ENCODE data around the gene LRRC8B. TPM values are rescaled to one million over a fixed set of nuclear protein-coding genes. Genes with fewer than 3 reads are reported as not detected.
"Not testable (repeated sequence)": the region's sequence is repeated elsewhere in the genome, so short reads cannot be mapped to it uniquely, and the experiment has no call there.

Gene LRRC8B
- total RNA-seq, 2 experiments from 2014 or later = 18.0 to 20.4 TPM

GRCh38 chr1:89502895-89503294 is 21.7 kb upstream of the LRRC8B start:
- Mint-ChIP-seq H3K36me3 (ENCODE audit: low read depth) (no peaks in the 10 kb centered on the region), H3K27ac (no peak overlapping the region), H3K27me3 (ENCODE audit: low read depth) (no peaks in the 10 kb centered on the region), H3K9me3 (no peaks in the 10 kb centered on the region), H3K4me1 (ENCODE audit: low read depth) (no peaks in the 10 kb centered on the region), H3K4me3 (no peak overlapping the region)
- DNase-seq = no peak
- intact Hi-C loops (cut with micrococcal nuclease) = no loop called here
- CTCF ChIA-PET = no interaction called here

- no peak for DNase-seq
- Mint-ChIP-seq H3K27me3 (ENCODE audit: low read depth) (no peaks in the 10 kb centered on the region), H3K36me3 (ENCODE audit: low read depth) (no peaks in the 10 kb centered on the region), H3K27ac (no peak overlapping the region), H3K4me1 (ENCODE audit: low read depth) (no peaks in the 10 kb centered on the region), H3K4me3 (no peak overlapping the region), H3K9me3 (peaks cover 4% of the 10 kb centered on the region)
- CTCF ChIA-PET = interaction anchor here (0.9 to 1.6 kb wide), 3 partner anchors 12 to 20 kb away, joined by 3 to 4 read pairs (median 3); no protein-coding TSS in a partner anchor
- intact Hi-C loops (cut with micrococcal nuclease) = no loop called here
Measured at GRCh38 chr1:89503690-89504089, 20.9 kb upstream of the LRRC8B start.

DNA sequence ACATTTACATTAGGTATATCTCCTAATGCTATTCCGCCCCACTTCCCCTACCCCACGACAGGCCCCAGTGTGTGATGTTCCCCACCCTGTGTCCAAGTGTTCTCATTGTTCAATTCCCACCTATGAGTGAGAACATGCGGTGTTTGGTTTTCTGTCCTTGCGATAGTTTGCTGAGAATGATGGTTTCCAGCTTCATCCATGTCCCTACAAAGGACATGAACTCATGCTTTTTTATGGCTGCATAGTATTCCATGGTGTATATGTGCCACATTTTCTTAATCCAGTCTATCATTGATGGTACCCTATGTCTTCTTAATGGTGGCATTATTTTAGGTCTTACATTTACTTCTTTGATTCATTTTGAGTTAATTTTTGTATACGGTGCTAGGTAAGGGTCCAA is 14.6 kb upstream of the LRRC8B start:
- H3K4me3 Mint-ChIP-seq; intact Hi-C loops (cut with micrococcal nuclease); H3K36me3 Mint-ChIP-seq (ENCODE audit: low read depth); H3K27ac Mint-ChIP-seq; H3K4me1 Mint-ChIP-seq (ENCODE audit: low read depth); DNase-seq; CTCF ChIA-PET; H3K27me3 Mint-ChIP-seq (ENCODE audit: low read depth): not testable (repeated sequence)
- H3K9me3 Mint-ChIP-seq = peaks cover 10% of the 10 kb centered on the region

DNA sequence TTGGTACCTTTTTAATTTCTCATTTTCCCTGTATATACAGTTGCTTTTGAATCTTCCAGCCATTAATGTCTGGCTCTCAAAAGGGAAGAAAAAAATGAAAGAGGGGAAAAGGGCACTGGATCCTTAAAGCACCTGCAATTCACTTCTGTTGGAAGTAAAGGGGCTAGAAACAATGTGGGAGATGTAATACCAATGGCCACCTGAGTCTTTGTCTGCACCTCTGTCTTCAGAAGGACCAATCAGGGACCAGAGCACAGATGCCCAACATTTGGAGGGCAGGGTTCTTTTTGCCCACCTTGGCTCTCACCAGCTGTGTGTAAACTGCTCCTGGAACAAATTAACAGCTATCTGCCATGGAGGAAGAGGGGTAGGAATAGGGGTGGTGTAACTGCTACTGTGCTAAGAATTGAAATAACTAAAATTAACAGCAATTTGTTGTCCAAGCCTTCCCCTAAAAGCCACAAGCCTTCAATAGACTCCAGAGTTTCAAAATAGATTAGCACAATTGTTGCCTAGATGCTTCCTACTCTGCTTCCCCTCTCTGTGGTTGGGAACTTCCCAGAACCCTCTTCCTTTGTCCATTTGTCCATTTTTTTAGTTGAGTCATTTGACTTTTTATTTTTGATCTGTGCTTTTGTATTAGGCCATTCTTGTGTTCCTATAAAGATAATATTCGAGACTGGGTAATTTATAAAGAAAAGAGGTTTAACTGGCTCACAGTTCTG is 11.5 kb upstream of the LRRC8B start:
- CTCF ChIA-PET = interaction anchor here (0.6 to 1.1 kb wide), 2 partner anchors 30 to 259 kb away, joined by 3 to 4 read pairs; no protein-coding TSS in a partner anchor
- Mint-ChIP-seq H3K27ac (no peak overlapping the region), H3K27me3 (ENCODE audit: low read depth) (no peaks in the 10 kb centered on the region), H3K9me3 (peaks cover 9% of the 10 kb centered on the region), H3K36me3 (ENCODE audit: low read depth) (no peaks in the 10 kb centered on the region), H3K4me3 (no peak overlapping the region), H3K4me1 (ENCODE audit: low read depth) (no peaks in the 10 kb centered on the region)
- DNase-seq = no peak
- intact Hi-C loops (cut with micrococcal nuclease) = no loop called here

GRCh38 chr1:89516055-89516454 is 8.6 kb upstream of the LRRC8B start:
- Mint-ChIP-seq H3K27me3 (ENCODE audit: low read depth) (no peaks in the 10 kb centered on the region), H3K4me3 (no peak overlapping the region), H3K27ac (no peak overlapping the region), H3K4me1 (ENCODE audit: low read depth) (peaks cover 8% of the 10 kb centered on the region), H3K9me3 (peaks cover 2% of the 10 kb centered on the region), H3K36me3 (ENCODE audit: low read depth) (no peaks in the 10 kb centered on the region)
- CTCF ChIA-PET = interaction anchor here (1.5 to 1.8 kb wide), 2 partner anchors 12 to 247 kb away, joined by 3 read pairs; no protein-coding TSS in a partner anchor
- DNase-seq = no peak
- intact Hi-C loops (cut with micrococcal nuclease) = no loop called here

DNA sequence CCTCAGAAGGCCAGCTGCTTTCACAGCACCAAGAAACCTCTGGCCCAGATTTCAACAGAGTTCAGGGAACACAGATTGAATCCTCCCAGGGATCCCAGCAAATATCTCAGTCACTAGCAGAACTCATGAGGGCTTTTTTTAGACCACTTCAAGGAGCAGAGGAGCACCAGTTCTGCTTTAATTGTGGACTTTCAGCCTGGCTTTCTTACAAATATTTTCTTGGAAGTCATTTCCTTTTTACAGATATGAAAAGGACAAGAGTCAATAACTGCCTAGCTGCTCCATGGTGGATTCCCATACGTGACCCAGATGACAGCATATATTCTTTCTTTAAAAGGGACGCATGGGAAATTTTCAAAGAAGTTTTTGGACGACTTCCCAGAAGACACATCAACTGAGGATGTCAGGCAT is 6.4 kb upstream of the LRRC8B start:
- no peak for DNase-seq
- Mint-ChIP-seq H3K9me3 (peaks cover 5% of the 10 kb centered on the region), H3K4me3 (no peak overlapping the region), H3K27me3 (ENCODE audit: low read depth) (no peaks in the 10 kb centered on the region), H3K27ac (no peak overlapping the region), H3K4me1 (ENCODE audit: low read depth) (peaks cover 16% of the 10 kb centered on the region), H3K36me3 (ENCODE audit: low read depth) (no peaks in the 10 kb centered on the region)
- intact Hi-C loops (cut with micrococcal nuclease) = no loop called here
- CTCF ChIA-PET = interaction anchor here (0.6 to 4.2 kb wide), 14 partner anchors 10 to 341 kb away, joined by 3 to 35 read pairs (median 3); no protein-coding TSS in a partner anchor

DNA sequence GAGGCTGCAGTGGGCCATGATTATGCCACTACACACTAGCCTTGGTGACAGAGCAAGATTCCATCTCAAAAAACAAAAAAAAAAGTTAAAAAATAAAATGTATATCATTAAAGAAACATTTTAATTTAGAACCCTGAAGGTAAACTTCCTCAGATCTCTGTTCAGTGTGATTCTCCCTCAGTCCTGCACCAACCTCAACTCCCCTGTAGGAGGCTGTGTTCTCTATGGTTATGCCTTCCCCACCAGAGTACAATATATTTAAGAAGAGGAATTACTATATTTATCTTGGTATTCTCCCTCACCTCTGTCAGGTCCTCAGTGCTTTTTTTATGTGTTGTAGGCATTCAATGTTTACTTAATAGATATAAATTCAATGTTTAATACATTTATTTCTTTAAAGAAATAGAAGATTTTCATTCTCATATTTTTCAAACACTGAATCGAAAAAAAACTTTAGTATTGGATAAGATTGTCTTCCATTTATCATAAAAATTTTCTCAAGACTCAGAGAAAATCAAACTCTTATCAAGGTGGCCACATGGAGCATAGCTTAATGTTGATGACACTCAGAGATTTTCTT is 4.8 kb upstream of the LRRC8B start:
- peak; percentile 69 for DNase-seq
- H3K27me3 Mint-ChIP-seq (ENCODE audit: low read depth) = no peaks in the 10 kb centered on the region

GRCh38 chr1:89521977-89522376 is 2.7 kb upstream of the LRRC8B start:
- peaks cover 31% of the 10 kb centered on the region for H3K4me1 Mint-ChIP-seq (ENCODE audit: low read depth)
- H3K27me3 Mint-ChIP-seq (ENCODE audit: low read depth); DNase-seq; H3K9me3 Mint-ChIP-seq; H3K27ac Mint-ChIP-seq; H3K4me3 Mint-ChIP-seq: not testable (repeated sequence)
- peaks cover 16% of the 10 kb centered on the region for H3K36me3 Mint-ChIP-seq (ENCODE audit: low read depth)
- CTCF ChIA-PET = interaction anchor here (0.7 to 1.0 kb wide), 2 partner anchors 34 to 241 kb away, joined by 3 to 4 read pairs; no protein-coding TSS in a partner anchor
- intact Hi-C loops (cut with micrococcal nuclease) = loop anchor here (5.0 kb wide), 1 partner anchor 320 kb away; no protein-coding TSS in a partner anchor

More for the DNA sequence above, 4.8 kb upstream of the LRRC8B start:
- CTCF ChIA-PET = interaction anchor here (0.6 to 4.2 kb wide), 12 partner anchors 21 to 244 kb away, joined by 3 to 35 read pairs (median 4); no protein-coding TSS in a partner anchor
- H3K4me1 Mint-ChIP-seq (ENCODE audit: low read depth) = peaks cover 24% of the 10 kb centered on the region
- intact Hi-C loops (cut with micrococcal nuclease) = loop anchor here (1.0 to 5.0 kb wide), 4 partner anchors 37 to 322 kb away; no protein-coding TSS in a partner anchor
- H3K9me3 Mint-ChIP-seq = peaks cover 5% of the 10 kb centered on the region
- no peak overlapping the region for H3K4me3 Mint-ChIP-seq
- no peaks in the 10 kb centered on the region for H3K36me3 Mint-ChIP-seq (ENCODE audit: low read depth)
- H3K27ac Mint-ChIP-seq = no peak overlapping the region

- CTCF ChIA-PET = interaction anchor here (0.9 to 1.0 kb wide), 2 partner anchors 86 to 103 kb away, joined by 3 to 6 read pairs; no protein-coding TSS in a partner anchor
- intact Hi-C loops (cut with micrococcal nuclease) = loop anchor here (1.0 to 5.0 kb wide), 11 partner anchors 22 to 539 kb away; partner anchors contain the start of genes KYAT3, RBMXL1 and ZNF326
- no peak overlapping the region for H3K4me3 Mint-ChIP-seq
- DNase-seq = peak; percentile 81
- peaks cover 16% of the 10 kb centered on the region for H3K36me3 Mint-ChIP-seq (ENCODE audit: low read depth)
- peaks cover 5% of the 10 kb centered on the region for H3K9me3 Mint-ChIP-seq
- H3K27ac Mint-ChIP-seq = no peak overlapping the region
- peaks cover 31% of the 10 kb centered on the region for H3K4me1 Mint-ChIP-seq (ENCODE audit: low read depth)
- no peaks in the 10 kb centered on the region for H3K27me3 Mint-ChIP-seq (ENCODE audit: low read depth)
Measured at GRCh38 chr1:89523572-89524368, 859 bp upstream of the LRRC8B start.

DNA sequence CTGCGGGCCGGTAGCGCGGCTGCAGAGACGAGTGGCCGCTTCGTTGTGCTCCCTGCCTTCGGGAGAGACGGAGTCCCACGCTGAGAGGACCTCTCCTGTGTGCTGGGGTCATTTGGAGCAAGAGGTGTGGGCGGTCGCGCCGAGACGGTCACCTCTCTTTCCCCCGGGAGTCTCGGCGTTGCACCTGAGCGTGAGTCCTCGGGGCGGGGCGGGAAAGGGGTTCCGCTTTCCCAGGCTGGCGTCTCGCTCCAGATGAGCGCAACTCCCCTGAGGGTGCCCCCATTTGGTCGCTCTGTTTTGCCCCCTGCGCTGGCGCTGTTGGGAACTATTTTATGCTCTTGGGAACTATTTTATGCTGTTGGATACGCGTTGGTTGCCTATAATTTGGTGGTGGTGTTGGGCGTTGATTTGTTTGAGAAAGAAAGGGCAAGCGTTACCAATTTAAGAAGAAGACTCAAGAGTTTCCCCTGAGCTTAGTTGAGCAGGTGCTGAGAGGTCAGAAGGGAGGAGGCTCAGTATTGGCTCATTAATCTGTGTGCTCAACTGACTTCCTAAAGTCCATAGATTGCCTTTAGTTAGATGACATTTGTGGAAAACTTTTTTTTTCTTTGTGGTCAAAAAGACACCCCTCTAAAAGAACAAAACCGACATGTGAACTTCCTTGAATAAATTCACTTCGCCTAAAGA is 683 bp downstream of the LRRC8B start:
- intact Hi-C loops (cut with micrococcal nuclease) = loop anchor here (2.0 to 5.0 kb wide), 3 partner anchors 253 to 541 kb away; partner anchors contain the start of genes GBP5 and ZNF326
- peak; percentile 46 for DNase-seq
- Mint-ChIP-seq H3K27ac (no peak overlapping the region), H3K27me3 (ENCODE audit: low read depth) (no peaks in the 10 kb centered on the region), H3K4me1 (ENCODE audit: low read depth) (peaks cover 35% of the 10 kb centered on the region), H3K9me3 (peaks cover 5% of the 10 kb centered on the region), H3K4me3 (no peak overlapping the region), H3K36me3 (ENCODE audit: low read depth) (peaks cover 22% of the 10 kb centered on the region)
- CTCF ChIA-PET = no interaction called here

DNA sequence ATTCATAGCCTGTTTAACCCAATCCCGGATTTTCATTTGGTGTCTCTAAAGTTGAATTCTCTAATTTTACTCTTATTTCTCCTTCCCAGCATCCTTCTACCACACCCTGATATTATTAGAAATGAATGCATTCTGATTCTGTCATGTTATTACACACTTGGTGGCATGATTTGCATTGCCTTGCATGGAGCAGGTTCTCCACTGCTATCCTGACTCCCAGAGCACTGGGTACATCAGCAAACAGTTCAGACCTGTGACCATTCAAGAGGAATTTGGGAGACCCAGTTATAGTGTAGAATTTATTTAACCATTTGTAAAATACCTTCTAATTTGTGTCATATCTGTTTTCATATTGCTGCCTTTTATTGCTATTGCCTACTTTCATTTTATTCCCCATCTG is 2.6 kb downstream of the LRRC8B start:
- intact Hi-C loops (cut with micrococcal nuclease) = loop anchor here (5.0 kb wide), 1 partner anchor 255 kb away; the partner anchor contains the start of gene GBP5
- peaks cover 49% of the 10 kb centered on the region for H3K4me1 Mint-ChIP-seq (ENCODE audit: low read depth)
- CTCF ChIA-PET = interaction anchor here (0.7 kb wide), 1 partner anchor 20 kb away, joined by 3 read pairs; no protein-coding TSS in a partner anchor
- H3K4me3 Mint-ChIP-seq = no peak overlapping the region
- H3K27me3 Mint-ChIP-seq (ENCODE audit: low read depth) = no peaks in the 10 kb centered on the region
- H3K9me3 Mint-ChIP-seq = peaks cover 9% of the 10 kb centered on the region
- no peak overlapping the region for H3K27ac Mint-ChIP-seq
- DNase-seq = no peak
- peaks cover 36% of the 10 kb centered on the region for H3K36me3 Mint-ChIP-seq (ENCODE audit: low read depth)

All from activated naive CD4-positive, alpha-beta T cell treated with anti-CD3 and anti-CD28 coated beads for 36 hours (primary cell).